Endodermal cell (in vitro differentiated cells): ENCODE results near the gene MARK3. TPM values are rescaled to one million over a fixed set of nuclear protein-coding genes. Genes with fewer than 3 reads are reported as not detected.

Source experiments
- DNase-seq: peaks from one replicate; pipeline ENCODE4 v3.0.0-alpha.2; 2017
- H3K27ac ChIP-seq: 2 replicates; pipeline ENCODE4 v1.5.1; 2013; ENCODE audit warnings: mild to moderate bottlenecking, low read depth, low read length, moderate library complexity
- H3K27me3 ChIP-seq: 2 replicates; pipeline ENCODE4 v1.6.1; 2013; ENCODE audit warnings: mild to moderate bottlenecking, low read length, moderate library complexity; ENCODE audit not compliant: insufficient read depth, control insufficient read depth, poor library complexity, severe bottlenecking
- H3K36me3 ChIP-seq: 2 replicates; pipeline ENCODE4 v1.7.0; 2013; ENCODE audit warnings: mild to moderate bottlenecking, low read length, moderate library complexity; ENCODE audit not compliant: control insufficient read depth, insufficient read depth
- H3K4me1 ChIP-seq: one replicate; pipeline ENCODE4 v1.7.0; 2013; ENCODE audit warnings: low read length; ENCODE audit not compliant: control insufficient read depth, insufficient read depth
- H3K4me3 ChIP-seq: 2 replicates; pipeline ENCODE4 v1.5.1; 2013; ENCODE audit warnings: mild to moderate bottlenecking, low read length, moderate library complexity
- H3K9ac ChIP-seq: 2 replicates; pipeline ENCODE4 v1.6.1; 2013; ENCODE audit warnings: mild to moderate bottlenecking, low read length, moderate library complexity; ENCODE audit not compliant: poor library complexity, severe bottlenecking; ENCODE audit errors: extremely low read depth
- H3K9me3 ChIP-seq: 2 replicates; pipeline ENCODE4 v1.6.1; 2013; ENCODE audit warnings: mild to moderate bottlenecking, low read length, moderate library complexity; ENCODE audit not compliant: control insufficient read depth
- H3K27ac Mint-ChIP-seq: 2 replicates; pipeline ENCODE4 v1.8.0; 2020; ENCODE audit warnings: mixed read lengths
- H3K27me3 Mint-ChIP-seq: 2 replicates; pipeline ENCODE4 v1.8.0; 2021; ENCODE audit warnings: mild to moderate bottlenecking, mixed read lengths; ENCODE audit not compliant: insufficient read depth
- H3K36me3 Mint-ChIP-seq: 2 replicates; pipeline ENCODE4 v1.8.0; 2020; ENCODE audit warnings: low read depth, mixed read lengths
- H3K4me1 Mint-ChIP-seq: 2 replicates; pipeline ENCODE4 v1.8.0; 2020; ENCODE audit warnings: mixed read lengths
- H3K4me3 Mint-ChIP-seq: 2 replicates; pipeline ENCODE4 v1.8.0; 2020; ENCODE audit warnings: mild to moderate bottlenecking, moderate library complexity, mixed read lengths
- H3K9me3 Mint-ChIP-seq: 2 replicates; pipeline ENCODE4 v1.8.0; 2020; ENCODE audit warnings: mild to moderate bottlenecking, mixed read lengths
- WGBS, 2 experiments: methylation state at CpG; one replicate each; pipeline versions ENCODE4 v1.1.5 to v1.1.7; 2013; ENCODE audit warnings: missing lambda C conversion rate in 2 of 2, mixed read lengths in 1 of 2; ENCODE audit not compliant: insufficient coverage in 1 of 2, insufficient read length in 1 of 2; 5-methylcytosine and 5-hydroxymethylcytosine counted together
- total RNA-seq, 2 donors: library from RNA; stranded (reverse); fragmentation: NEBNext Ultra II Directional in 1 of 2; extraction: Animal tissue kit (Norgen Biotek cat#: 25700) in 1 of 2; gene quantifications; 2 replicates in 1 of 2; 3 replicates in 1 of 2; pipeline ENCODE4 v1.2.1, GENCODE V29; 2021
- TF ChIP-seq, protein P1 (sequence below): fragments of 200-600 bp; sonication (generic); conservative IDR thresholded peaks from 2 replicates; pipeline ENCODE4 v1.5.0; 2021; ENCODE audit warnings: antibody characterized with exemption, mild to moderate bottlenecking

Gene MARK3
- total RNA-seq, 2 donors from 2014 or later, result 95.8 to 106 TPM

DNA sequence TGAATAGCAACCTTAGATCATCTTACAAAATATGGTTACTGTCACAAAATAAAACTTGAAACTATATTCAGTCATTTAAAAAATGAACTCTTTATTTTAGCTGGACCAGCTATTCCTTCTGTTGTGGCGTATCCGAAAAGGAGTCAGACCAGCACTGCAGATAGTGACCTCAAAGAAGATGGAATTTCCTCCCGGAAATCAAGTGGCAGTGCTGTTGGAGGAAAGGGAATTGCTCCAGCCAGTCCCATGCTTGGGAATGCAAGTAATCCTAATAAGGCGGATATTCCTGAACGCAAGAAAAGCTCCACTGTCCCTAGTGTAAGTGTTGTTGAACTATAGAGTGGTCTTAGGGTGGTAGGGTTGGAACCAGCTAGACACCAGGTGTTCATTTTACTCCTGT is 89.7 kb downstream of the MARK3 start:
- H3K36me3 ChIP-seq, result peaks cover 74% of the 10 kb centered on the region
- H3K27ac ChIP-seq, result no peak overlapping the region
- H3K36me3 Mint-ChIP-seq, result peaks cover 73% of the 10 kb centered on the region
- H3K4me1 ChIP-seq, result no peaks in the 10 kb centered on the region
- DNase-seq, result no peak
- TF ChIP-seq, protein P1, sequence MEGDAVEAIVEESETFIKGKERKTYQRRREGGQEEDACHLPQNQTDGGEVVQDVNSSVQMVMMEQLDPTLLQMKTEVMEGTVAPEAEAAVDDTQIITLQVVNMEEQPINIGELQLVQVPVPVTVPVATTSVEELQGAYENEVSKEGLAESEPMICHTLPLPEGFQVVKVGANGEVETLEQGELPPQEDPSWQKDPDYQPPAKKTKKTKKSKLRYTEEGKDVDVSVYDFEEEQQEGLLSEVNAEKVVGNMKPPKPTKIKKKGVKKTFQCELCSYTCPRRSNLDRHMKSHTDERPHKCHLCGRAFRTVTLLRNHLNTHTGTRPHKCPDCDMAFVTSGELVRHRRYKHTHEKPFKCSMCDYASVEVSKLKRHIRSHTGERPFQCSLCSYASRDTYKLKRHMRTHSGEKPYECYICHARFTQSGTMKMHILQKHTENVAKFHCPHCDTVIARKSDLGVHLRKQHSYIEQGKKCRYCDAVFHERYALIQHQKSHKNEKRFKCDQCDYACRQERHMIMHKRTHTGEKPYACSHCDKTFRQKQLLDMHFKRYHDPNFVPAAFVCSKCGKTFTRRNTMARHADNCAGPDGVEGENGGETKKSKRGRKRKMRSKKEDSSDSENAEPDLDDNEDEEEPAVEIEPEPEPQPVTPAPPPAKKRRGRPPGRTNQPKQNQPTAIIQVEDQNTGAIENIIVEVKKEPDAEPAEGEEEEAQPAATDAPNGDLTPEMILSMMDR, result no peak
- H3K9me3 Mint-ChIP-seq, result no peaks in the 10 kb centered on the region
- WGBS, 2 experiments, result 94 to 98% methylated on average over 4 to 5 of the region's 5 CpGs
- H3K9ac ChIP-seq, result no peak overlapping the region
- H3K27ac Mint-ChIP-seq, result no peak overlapping the region
- H3K4me1 Mint-ChIP-seq, result no peaks in the 10 kb centered on the region
- H3K4me3 Mint-ChIP-seq, result no peak overlapping the region
- no peaks in the 10 kb centered on the region for H3K27me3 Mint-ChIP-seq
- H3K9me3 ChIP-seq, result no peaks in the 10 kb centered on the region
- no peaks in the 10 kb centered on the region for H3K27me3 ChIP-seq
- H3K4me3 ChIP-seq, result no peak overlapping the region

DNA sequence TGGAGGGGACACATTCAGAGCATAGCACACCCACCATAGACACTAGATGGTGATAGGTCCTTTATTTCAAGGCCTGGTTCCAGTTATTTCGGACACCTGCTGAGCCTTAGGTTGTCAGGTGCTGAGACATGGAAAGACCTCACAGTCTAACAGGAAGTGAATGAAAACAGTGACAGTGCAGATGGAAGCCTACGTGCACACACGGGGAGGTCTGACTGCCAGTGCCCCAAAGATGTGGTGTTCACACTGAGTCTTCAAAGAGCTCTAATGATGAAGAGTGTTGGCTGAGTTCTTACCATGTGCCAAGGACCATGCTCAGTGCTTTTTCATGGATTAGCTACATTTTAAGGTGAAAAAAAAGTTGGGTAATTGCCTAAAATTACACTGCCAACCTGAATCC is 90.8 kb downstream of the MARK3 start:
- Mint-ChIP-seq H3K4me1 (no peaks in the 10 kb centered on the region), H3K9me3 (no peaks in the 10 kb centered on the region), H3K27me3 (no peaks in the 10 kb centered on the region), H3K27ac (no peak overlapping the region), H3K36me3 (peaks cover 75% of the 10 kb centered on the region), H3K4me3 (no peak overlapping the region)
- H3K27ac ChIP-seq, result no peak overlapping the region
- no peaks in the 10 kb centered on the region for H3K4me1 ChIP-seq
- H3K4me3 ChIP-seq, result no peak overlapping the region
- no peaks in the 10 kb centered on the region for H3K9me3 ChIP-seq
- H3K27me3 ChIP-seq, result no peaks in the 10 kb centered on the region
- TF ChIP-seq, protein P1, result no peak
- H3K36me3 ChIP-seq, result peaks cover 77% of the 10 kb centered on the region
- 94% methylated on average over 3 of the region's 3 CpGs for WGBS, 2 experiments
- no peak overlapping the region for H3K9ac ChIP-seq
- DNase-seq, result no peak

DNA sequence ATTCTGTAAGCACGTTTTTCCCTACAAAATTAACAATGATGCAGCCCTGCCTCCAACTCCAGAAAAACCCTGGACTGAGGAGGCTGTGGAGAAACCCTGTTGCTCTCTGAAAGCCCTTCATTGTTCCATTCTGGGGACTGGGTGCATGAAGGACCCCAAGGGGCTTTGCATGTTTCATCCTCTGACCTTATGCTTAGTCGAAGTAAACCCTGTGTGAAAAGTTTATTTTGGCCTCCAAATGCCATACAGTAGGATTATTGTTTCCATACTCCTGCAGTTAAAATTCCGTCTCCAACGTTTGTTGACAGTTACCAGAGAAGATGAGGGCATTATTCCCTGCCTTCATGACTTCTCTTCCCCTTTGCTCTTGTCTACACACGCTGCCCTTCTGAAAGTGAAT is 91.4 kb downstream of the MARK3 start:
- no peak overlapping the region for H3K9ac ChIP-seq
- H3K4me1 ChIP-seq, result no peaks in the 10 kb centered on the region
- H3K36me3 Mint-ChIP-seq, result peaks cover 76% of the 10 kb centered on the region
- H3K9me3 ChIP-seq, result no peaks in the 10 kb centered on the region
- no peak overlapping the region for H3K4me3 Mint-ChIP-seq
- no peaks in the 10 kb centered on the region for H3K27me3 ChIP-seq
- DNase-seq, result no peak
- no peak overlapping the region for H3K4me3 ChIP-seq
- 94 to 100% methylated on average over 4 to 5 of the region's 5 CpGs for WGBS, 2 experiments
- no peak overlapping the region for H3K27ac Mint-ChIP-seq
- H3K27me3 Mint-ChIP-seq, result no peaks in the 10 kb centered on the region
- H3K4me1 Mint-ChIP-seq, result no peaks in the 10 kb centered on the region
- TF ChIP-seq, protein P1, result no peak
- peaks cover 76% of the 10 kb centered on the region for H3K36me3 ChIP-seq
- no peaks in the 10 kb centered on the region for H3K9me3 Mint-ChIP-seq
- H3K27ac ChIP-seq, result no peak overlapping the region
